ENCODE results near the gene PDZD4.
A peak's percentile ranks its signal among the peaks of the same experiment; 100 is the strongest.

The PDZD4 gene

GRCh38 chrX:153829799-153830639, at the start of gene PDZD4:
Gene PDZD4 (minus strand): TSS chrX:153830544. CDS start chrX:153830298, 246 bp downstream.
- no peak for DNase-seq

GRCh38 chrX:153879741-153880439, 49.5 kb upstream of the PDZD4 start:
- no peak for DNase-seq

- peak; percentile 62 for DNase-seq
Observed at GRCh38 chrX:153878969-153879653, 48.8 kb upstream of the PDZD4 start.

- DNase-seq, result no peak
Observed at GRCh38 chrX:153878345-153878744, 48.0 kb upstream of the PDZD4 start.

- DNase-seq, result no peak
Observed at GRCh38 chrX:153877571-153878261, 47.4 kb upstream of the PDZD4 start.

- DNase-seq, result no peak
Observed at GRCh38 chrX:153876112-153876491, 45.8 kb upstream of the PDZD4 start.

GRCh38 chrX:153875391-153876111, 45.2 kb upstream of the PDZD4 start:
- no peak for DNase-seq

GRCh38 chrX:153874366-153875125, 44.2 kb upstream of the PDZD4 start:
- DNase-seq, result no peak

- no peak for DNase-seq
Observed at GRCh38 chrX:153874085-153874365, 43.7 kb upstream of the PDZD4 start.

GRCh38 chrX:153873282-153874084, 43.1 kb upstream of the PDZD4 start:
- no peak for DNase-seq

GRCh38 chrX:153871946-153872878, 41.9 kb upstream of the PDZD4 start:
- DNase-seq, result no peak

- no peak for DNase-seq
Observed at GRCh38 chrX:153871451-153871850, 41.1 kb upstream of the PDZD4 start.

- DNase-seq, result no peak
Observed at GRCh38 chrX:153870791-153871360, 40.5 kb upstream of the PDZD4 start.

- DNase-seq, result no peak
Observed at GRCh38 chrX:153870288-153870690, 39.9 kb upstream of the PDZD4 start.

GRCh38 chrX:153869473-153870287, 39.3 kb upstream of the PDZD4 start:
- DNase-seq, result no peak

GRCh38 chrX:153868576-153869472, 38.5 kb upstream of the PDZD4 start:
- DNase-seq, result no peak

- DNase-seq, result no peak
Observed at GRCh38 chrX:153867671-153868070, 37.3 kb upstream of the PDZD4 start.

All from COR-L47 (cell line).